ENCODE measurements around the gene HDLBP. TPM values are rescaled to one million over a fixed set of nuclear protein-coding genes. Genes with fewer than 3 reads are reported as not detected.

Gene HDLBP
- total RNA-seq, 1 experiment from 2014 or later, result 350 TPM

- ChIA-PET CTCF (no interaction called here), POLR2A (interaction anchor here (0.6 kb wide), 1 partner anchor 57 kb away, joined by 5 read pairs; no protein-coding TSS in a partner anchor)
- no peak overlapping the region for H3K27ac Mint-ChIP-seq (ENCODE audit: unreplicated experiment)
- no peak overlapping the region for H3K4me3 ChIP-seq (ENCODE audit: low read depth, low read length)
- H3K36me3 Mint-ChIP-seq (ENCODE audit: insufficient read depth, unreplicated experiment), result peaks cover 81% of the 10 kb centered on the region
- H3K4me1 Mint-ChIP-seq (ENCODE audit: low read depth, unreplicated experiment), result no peaks in the 10 kb centered on the region
- intact Hi-C loops (cut with micrococcal nuclease; ENCODE audit: unreplicated experiment), result no loop called here
- no peaks in the 10 kb centered on the region for H3K27me3 ChIP-seq (replicated peaks; ENCODE audit: control insufficient read depth, insufficient read depth, low read length)
- no peak overlapping the region for H3K4me3 Mint-ChIP-seq (ENCODE audit: unreplicated experiment)
- peaks cover 3% of the 10 kb centered on the region for H3K36me3 ChIP-seq (ENCODE audit: control insufficient read depth, insufficient read depth, low read length)
- BruUV-seq (replicated peaks), result no TSS peak
- no peaks in the 10 kb centered on the region for H3K9me3 Mint-ChIP-seq (ENCODE audit: unreplicated experiment)
- TF ChIP-seq, protein P1, sequence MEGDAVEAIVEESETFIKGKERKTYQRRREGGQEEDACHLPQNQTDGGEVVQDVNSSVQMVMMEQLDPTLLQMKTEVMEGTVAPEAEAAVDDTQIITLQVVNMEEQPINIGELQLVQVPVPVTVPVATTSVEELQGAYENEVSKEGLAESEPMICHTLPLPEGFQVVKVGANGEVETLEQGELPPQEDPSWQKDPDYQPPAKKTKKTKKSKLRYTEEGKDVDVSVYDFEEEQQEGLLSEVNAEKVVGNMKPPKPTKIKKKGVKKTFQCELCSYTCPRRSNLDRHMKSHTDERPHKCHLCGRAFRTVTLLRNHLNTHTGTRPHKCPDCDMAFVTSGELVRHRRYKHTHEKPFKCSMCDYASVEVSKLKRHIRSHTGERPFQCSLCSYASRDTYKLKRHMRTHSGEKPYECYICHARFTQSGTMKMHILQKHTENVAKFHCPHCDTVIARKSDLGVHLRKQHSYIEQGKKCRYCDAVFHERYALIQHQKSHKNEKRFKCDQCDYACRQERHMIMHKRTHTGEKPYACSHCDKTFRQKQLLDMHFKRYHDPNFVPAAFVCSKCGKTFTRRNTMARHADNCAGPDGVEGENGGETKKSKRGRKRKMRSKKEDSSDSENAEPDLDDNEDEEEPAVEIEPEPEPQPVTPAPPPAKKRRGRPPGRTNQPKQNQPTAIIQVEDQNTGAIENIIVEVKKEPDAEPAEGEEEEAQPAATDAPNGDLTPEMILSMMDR (IDR thresholded peaks at IDR 0.05; ENCODE audit: insufficient read depth in 1 of 2, low read depth in 1 of 2, low read length in 1 of 2, severe bottlenecking in 1 of 2, unreplicated experiment in 1 of 2), result no peak
- no peak for DNase-seq
- no peaks in the 10 kb centered on the region for H3K9me3 ChIP-seq
- no peaks in the 10 kb centered on the region for H3K4me1 ChIP-seq
- no peaks in the 10 kb centered on the region for H3K27me3 Mint-ChIP-seq (ENCODE audit: insufficient read depth, unreplicated experiment)
These were observed 60.5 kb downstream of the HDLBP start for GRCh38 chr2:241254904-241255351.

GRCh38 chr2:241252778-241253475 lies 62.5 kb downstream of the HDLBP start:
- TF ChIP-seq, protein P1 (IDR thresholded peaks at IDR 0.05; ENCODE audit: insufficient read depth in 1 of 2, low read depth in 1 of 2, low read length in 1 of 2, severe bottlenecking in 1 of 2, unreplicated experiment in 1 of 2), result no peak
- no peak for DNase-seq
- no peaks in the 10 kb centered on the region for H3K4me1 ChIP-seq
- H3K9me3 ChIP-seq, result no peaks in the 10 kb centered on the region
- no TSS peak for BruUV-seq (replicated peaks)
- Mint-ChIP-seq H3K4me1 (ENCODE audit: low read depth, unreplicated experiment) (no peaks in the 10 kb centered on the region), H3K27ac (ENCODE audit: unreplicated experiment) (no peak overlapping the region), H3K9me3 (ENCODE audit: unreplicated experiment) (no peaks in the 10 kb centered on the region), H3K27me3 (ENCODE audit: insufficient read depth, unreplicated experiment) (no peaks in the 10 kb centered on the region), H3K4me3 (ENCODE audit: unreplicated experiment) (no peak overlapping the region), H3K36me3 (ENCODE audit: insufficient read depth, unreplicated experiment) (peaks cover 73% of the 10 kb centered on the region)
- intact Hi-C loops (cut with micrococcal nuclease; ENCODE audit: unreplicated experiment), result no loop called here
- no peaks in the 10 kb centered on the region for H3K27me3 ChIP-seq (replicated peaks; ENCODE audit: control insufficient read depth, insufficient read depth, low read length)
- ChIA-PET POLR2A (no interaction called here), CTCF (no interaction called here)
- H3K36me3 ChIP-seq (ENCODE audit: control insufficient read depth, insufficient read depth, low read length), result peaks cover 3% of the 10 kb centered on the region
- no peak overlapping the region for H3K4me3 ChIP-seq (ENCODE audit: low read depth, low read length)

- H3K27me3 ChIP-seq (replicated peaks; ENCODE audit: control insufficient read depth, insufficient read depth, low read length), result no peaks in the 10 kb centered on the region
- H3K27me3 Mint-ChIP-seq (ENCODE audit: insufficient read depth, unreplicated experiment), result no peaks in the 10 kb centered on the region
- H3K9me3 ChIP-seq, result no peaks in the 10 kb centered on the region
- no peaks in the 10 kb centered on the region for H3K4me1 Mint-ChIP-seq (ENCODE audit: low read depth, unreplicated experiment)
- H3K9me3 Mint-ChIP-seq (ENCODE audit: unreplicated experiment), result no peaks in the 10 kb centered on the region
- H3K4me1 ChIP-seq, result no peaks in the 10 kb centered on the region
- H3K36me3 Mint-ChIP-seq (ENCODE audit: insufficient read depth, unreplicated experiment), result peaks cover 71% of the 10 kb centered on the region
- no peak overlapping the region for H3K4me3 Mint-ChIP-seq (ENCODE audit: unreplicated experiment)
- ChIA-PET POLR2A (no interaction called here), CTCF (no interaction called here)
- H3K4me3 ChIP-seq (ENCODE audit: low read depth, low read length), result no peak overlapping the region
- intact Hi-C loops (cut with micrococcal nuclease; ENCODE audit: unreplicated experiment), result no loop called here
- no peak for DNase-seq
- TF ChIP-seq, protein P1 (IDR thresholded peaks at IDR 0.05; ENCODE audit: insufficient read depth in 1 of 2, low read depth in 1 of 2, low read length in 1 of 2, severe bottlenecking in 1 of 2, unreplicated experiment in 1 of 2), result no peak
- H3K27ac Mint-ChIP-seq (ENCODE audit: unreplicated experiment), result no peak overlapping the region
- peaks cover 5% of the 10 kb centered on the region for H3K36me3 ChIP-seq (ENCODE audit: control insufficient read depth, insufficient read depth, low read length)
- no TSS peak for BruUV-seq (replicated peaks)
These were observed 65.8 kb downstream of the HDLBP start for GRCh38 chr2:241249654-241250053.

All from Caco-2 (cell line).